ENCODE results near the gene RNF149. TPM values are rescaled to one million over a fixed set of nuclear protein-coding genes. Genes with fewer than 3 reads are reported as not detected.

The RNF149 gene
- total RNA-seq, 1 experiment from 2014 or later = 40.2 TPM

GRCh38 chr2:101307503-101307902 lies 998 bp downstream of the RNF149 start:
- Histone ChIP-seq H3K79me2 (ENCODE audit: insufficient read depth, low read length) (peaks cover 59% of the 10 kb centered on the region), H3K27me3 (ENCODE audit: insufficient read depth, low read length) (no peaks in the 10 kb centered on the region), H2AFZ (ENCODE audit: low read depth, low read length, poor library complexity, severe bottlenecking) (no peak overlapping the region), H3K9ac (ENCODE audit: low read length) (peak overlapping the region; percentile 89), H3K4me3 (replicated peaks in 1 of 2; ENCODE audit: low read depth in 1 of 2, low read length in 2 of 2) (peak overlapping the region; percentile 72 to 86), H3K4me2 (ENCODE audit: low read length) (peak overlapping the region; percentile 84), H4K20me1 (ENCODE audit: insufficient read depth) (peaks cover 3% of the 10 kb centered on the region; the same call in 1 of the 2 replicates), H3K9me2 (ENCODE audit: insufficient read depth) (no peaks in the 10 kb centered on the region), H3K9me3 (ENCODE audit: control insufficient read depth in 1 of 2, insufficient read depth in 1 of 2, low read depth in 1 of 2, low read length in 2 of 2) (no peaks in the 10 kb centered on the region), H3K4me1 (ENCODE audit: control insufficient read depth in 1 of 2, insufficient read depth in 2 of 2, low read length in 2 of 2) (peaks cover 16 to 43% of the 10 kb centered on the region in 2 experiments), H3K36me3 (ENCODE audit: control insufficient read depth in 1 of 2, insufficient read depth in 2 of 2, low read length in 2 of 2) (peaks cover 0 to 6% of the 10 kb centered on the region in 2 experiments; a peak in 1 of 4 replicates), H3K27ac (ENCODE audit: low read depth, low read length) (peak overlapping the region; percentile 75; the same call in 1 of the 2 replicates)
- TF ChIP-seq ELF1 (IDR thresholded peaks at IDR 0.05; ENCODE audit: borderline replicate concordance, low read depth) (no peak), CEBPB (IDR thresholded peaks at IDR 0.05; ENCODE audit: low read depth) (no peak), ZNF274 (IDR thresholded peaks at IDR 0.05; ENCODE audit: low read depth, low read length) (no peak), ZBTB33 (IDR thresholded peaks at IDR 0.05; ENCODE audit: extremely low read depth, insufficient replicate concordance, low read length) (no peak), ZFX (IDR thresholded peaks at IDR 0.05) (no peak), EZH2 (IDR thresholded peaks at IDR 0.05) (no peak), YY1 (IDR thresholded peaks at IDR 0.05; ENCODE audit: extremely low read depth, insufficient replicate concordance, low read depth, low read length) (no peak), CBX3 (IDR thresholded peaks at IDR 0.05; ENCODE audit: low read depth) (no peak), POLR2AphosphoS5 (IDR thresholded peaks at IDR 0.05; ENCODE audit: low read depth, low read length) (no peak), FOSL1 (IDR thresholded peaks at IDR 0.05; ENCODE audit: low read depth) (no peak), TCF7L2 (IDR thresholded peaks at IDR 0.05; ENCODE audit: borderline replicate concordance, extremely low read depth, insufficient read depth, insufficient read length) (no peak)
- ATAC-seq (no peak), DNase-seq (ENCODE audit: low read depth, low spot score) (no peak)
- intact Hi-C loops (cut with micrococcal nuclease) = no loop called here
- ChIA-PET CTCF (no interaction called here), RAD21 (ENCODE audit: low non-redundant PET in 1 of 2, low total read pairs in 2 of 2, uncharacterized antibody in 2 of 2, unreplicated experiment in 2 of 2) (no interaction called here), POLR2A (interaction anchor here (1.2 kb wide), 1 partner anchor 26 kb away, joined by 3 read pairs; no protein-coding TSS in a partner anchor)
- BruUV-seq (replicated peaks) = no TSS peak

All from HCT116 (cell line).